Measurements from ENCODE around the gene CHKB. TPM values are rescaled to one million over a fixed set of nuclear protein-coding genes. Genes with fewer than 3 reads are reported as not detected.
"Not testable (repeated sequence)": the region's sequence is repeated elsewhere in the genome, so short reads cannot be mapped to it uniquely, and the experiment has no call there.

The CHKB gene
- total RNA-seq, result 63.8 TPM

- peak; percentile 92 to 98 (median 98) for DNase-seq (ENCODE audit: low read depth in 2 of 3, low spot score in 2 of 3)
Measured at GRCh38 chr22:50582493-50583293, at the start of gene CHKB. CHKB (minus strand) TSS chr22:50582849; CDS start chr22:50582781, 68 bp downstream.

- DNase-seq (ENCODE audit: low read depth in 2 of 3, low spot score in 2 of 3), result no peak
Measured at GRCh38 chr22:50630376-50630775, 47.7 kb upstream of the CHKB start.

GRCh38 chr22:50628543-50629134 is 46.0 kb upstream of the CHKB start:
- DNase-seq (ENCODE audit: low read depth in 2 of 3, low spot score in 2 of 3), result no peak

- DNase-seq (ENCODE audit: low read depth in 2 of 3, low spot score in 2 of 3), result peak; percentile 64 to 83 (median 78)
Measured at GRCh38 chr22:50627642-50628542, 45.2 kb upstream of the CHKB start, which contains the start of gene ARSA. ARSA (minus strand) TSS chr22:50628152; CDS start chr22:50627779, 373 bp downstream.

- no peak for DNase-seq (ENCODE audit: low read depth in 2 of 3, low spot score in 2 of 3)
Measured at GRCh38 chr22:50626850-50627641, 44.4 kb upstream of the CHKB start.

GRCh38 chr22:50626314-50626849 is 43.7 kb upstream of the CHKB start:
- DNase-seq (ENCODE audit: low read depth in 2 of 3, low spot score in 2 of 3), result no peak

- DNase-seq (ENCODE audit: low read depth in 2 of 3, low spot score in 2 of 3), result no peak
Measured at GRCh38 chr22:50625568-50626313, 43.1 kb upstream of the CHKB start.

GRCh38 chr22:50625131-50625567 is 42.5 kb upstream of the CHKB start:
- no peak for DNase-seq (ENCODE audit: low read depth in 2 of 3, low spot score in 2 of 3)

GRCh38 chr22:50624347-50625130 is 41.9 kb upstream of the CHKB start:
- no peak for DNase-seq (ENCODE audit: low read depth in 2 of 3, low spot score in 2 of 3)

- no peak for DNase-seq (ENCODE audit: low read depth in 2 of 3, low spot score in 2 of 3)
Measured at GRCh38 chr22:50622723-50623327, 40.2 kb upstream of the CHKB start.

GRCh38 chr22:50621948-50622722 is 39.5 kb upstream of the CHKB start:
- DNase-seq (ENCODE audit: low read depth in 2 of 3, low spot score in 2 of 3), result peak in 2 of 3 donors; percentile 52 to 56

GRCh38 chr22:50621356-50621880 is 38.8 kb upstream of the CHKB start:
- peak in 2 of 3 donors; percentile 36 to 63 for DNase-seq (ENCODE audit: low read depth in 2 of 3, low spot score in 2 of 3)

GRCh38 chr22:50620593-50621355 is 38.1 kb upstream of the CHKB start:
- DNase-seq (ENCODE audit: low read depth in 2 of 3, low spot score in 2 of 3), result peak; percentile 32 to 90 (median 57)

- DNase-seq (ENCODE audit: low read depth in 2 of 3, low spot score in 2 of 3), result not testable (repeated sequence)
Measured at GRCh38 chr22:50614296-50614695, 31.6 kb upstream of the CHKB start.

- no peak for DNase-seq (ENCODE audit: low read depth in 2 of 3, low spot score in 2 of 3)
Measured at GRCh38 chr22:50613291-50613981, 30.8 kb upstream of the CHKB start.

All from hematopoietic multipotent progenitor cell (in vitro differentiated cells).